Stimulated activated CD4-positive, alpha-beta T cell treated with anti-CD3 and anti-CD28 coated beads, Interleukin-4, amount 100 ng/mL, for 48 hours (primary cell): ENCODE measurements around the gene NSMCE3.

Experiments used
- DNase-seq, 2 donors: peaks; one replicate each; pipeline ENCODE4 v3.0.0-alpha.2; 2020; ENCODE audit warnings: low read depth in 2 of 2

NSMCE3 gene

GRCh38 chr15:29269485-29270168, at the start of gene NSMCE3:
Gene NSMCE3, minus strand, starts transcription at chr15:29269822. Its CDS starts 117 bp downstream, at chr15:29269705.
- DNase-seq = peak; percentile 86 to 87

- DNase-seq = no peak
These were observed 46.8 kb upstream of the NSMCE3 start for GRCh38 chr15:29316422-29316821.

- no peak for DNase-seq
These were observed 42.8 kb upstream of the NSMCE3 start for GRCh38 chr15:29312387-29312786.

GRCh38 chr15:29311696-29312095, 42.1 kb upstream of the NSMCE3 start:
- no peak for DNase-seq

GRCh38 chr15:29309139-29309538, 39.5 kb upstream of the NSMCE3 start:
- no peak for DNase-seq

- DNase-seq = no peak
These were observed 38.7 kb upstream of the NSMCE3 start for GRCh38 chr15:29308299-29308698.

- no peak for DNase-seq
These were observed 35.9 kb upstream of the NSMCE3 start for GRCh38 chr15:29305556-29305955.

GRCh38 chr15:29302871-29303270, 33.2 kb upstream of the NSMCE3 start:
- no peak for DNase-seq

GRCh38 chr15:29299784-29300183, 30.2 kb upstream of the NSMCE3 start:
- no peak for DNase-seq

- no peak for DNase-seq
These were observed 29.7 kb upstream of the NSMCE3 start for GRCh38 chr15:29299331-29299730.

- no peak for DNase-seq
These were observed 25.2 kb upstream of the NSMCE3 start for GRCh38 chr15:29294732-29295325.

GRCh38 chr15:29291067-29291845, 21.6 kb upstream of the NSMCE3 start:
- DNase-seq = no peak

GRCh38 chr15:29289173-29289572, 19.6 kb upstream of the NSMCE3 start:
- no peak for DNase-seq

GRCh38 chr15:29285386-29285785, 15.8 kb upstream of the NSMCE3 start:
- DNase-seq = no peak

GRCh38 chr15:29283381-29283780, 13.8 kb upstream of the NSMCE3 start:
- DNase-seq = no peak

- no peak for DNase-seq
These were observed 10.9 kb upstream of the NSMCE3 start for GRCh38 chr15:29280514-29280913.

GRCh38 chr15:29278436-29279105, 8.9 kb upstream of the NSMCE3 start:
- DNase-seq = no peak

- DNase-seq = no peak
These were observed 6.7 kb upstream of the NSMCE3 start for GRCh38 chr15:29276366-29276765.

- no peak for DNase-seq
These were observed 6.2 kb upstream of the NSMCE3 start for GRCh38 chr15:29275855-29276254.

GRCh38 chr15:29274946-29275345, 5.3 kb upstream of the NSMCE3 start:
- DNase-seq = no peak

GRCh38 chr15:29272219-29272618, 2.6 kb upstream of the NSMCE3 start:
- DNase-seq = no peak

- DNase-seq = no peak
These were observed 1.4 kb upstream of the NSMCE3 start for GRCh38 chr15:29270976-29271375.
